COLO668 (cell line): ENCODE data around the gene AHDC1.
A peak's percentile ranks its signal among the peaks of the same experiment; 100 is the strongest.
"Not testable (repeated sequence)": the region's sequence is repeated elsewhere in the genome, so short reads cannot be mapped to it uniquely, and the experiment has no call there.

Experiments used
- DNase-seq: peaks from one replicate; lab custom pipeline; 2025; ENCODE audit not compliant: unreplicated experiment; lab: John Stamatoyannopoulos, UW

Gene AHDC1

GRCh38 chr1:27603681-27604578, at the start of gene AHDC1:
Gene AHDC1 (minus strand): TSS chr1:27604144. CDS start chr1:27552115, 52,029 bp downstream.
- peak; percentile 99 for DNase-seq

- DNase-seq: no peak
Observed at GRCh38 chr1:27652111-27652864, 48.3 kb upstream of the AHDC1 start.

DNA sequence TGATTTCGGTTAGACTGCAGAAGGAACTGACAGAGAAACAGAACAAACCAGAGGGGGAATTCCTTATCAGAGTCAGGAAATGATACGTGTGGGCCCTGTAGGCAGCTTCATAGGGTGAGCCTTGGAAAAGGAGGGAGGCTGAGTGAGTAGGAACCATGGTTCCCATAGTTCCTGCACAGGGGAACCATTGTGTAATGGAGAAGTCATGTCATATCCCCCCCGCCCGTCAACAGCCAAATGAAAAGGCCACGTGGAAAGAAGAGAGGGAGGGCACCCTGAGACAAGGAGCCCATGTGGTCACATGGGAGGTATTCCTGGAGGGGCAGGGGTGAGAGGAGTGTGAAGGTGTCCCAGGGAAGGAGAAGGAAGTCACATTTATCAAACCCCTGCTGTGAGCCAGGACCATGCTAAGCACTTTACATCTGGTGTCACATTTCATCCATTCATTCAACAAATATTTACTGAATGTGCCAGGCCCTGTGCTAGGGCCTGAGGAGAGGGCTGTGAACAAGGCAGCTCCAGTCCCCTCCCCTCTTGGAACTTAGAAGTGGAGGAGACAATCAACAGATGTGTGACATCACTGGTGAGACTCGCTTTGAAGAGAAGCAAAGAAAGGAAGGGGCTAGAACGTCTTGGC, 46.7 kb upstream of the AHDC1 start:
- DNase-seq: peak; percentile 64

GRCh38 chr1:27650171-27650538, 46.2 kb upstream of the AHDC1 start:
- DNase-seq: no peak

GRCh38 chr1:27649306-27649635, 45.3 kb upstream of the AHDC1 start:
- DNase-seq: no peak

- no peak for DNase-seq
Observed at GRCh38 chr1:27648602-27649305, 44.8 kb upstream of the AHDC1 start.

DNA sequence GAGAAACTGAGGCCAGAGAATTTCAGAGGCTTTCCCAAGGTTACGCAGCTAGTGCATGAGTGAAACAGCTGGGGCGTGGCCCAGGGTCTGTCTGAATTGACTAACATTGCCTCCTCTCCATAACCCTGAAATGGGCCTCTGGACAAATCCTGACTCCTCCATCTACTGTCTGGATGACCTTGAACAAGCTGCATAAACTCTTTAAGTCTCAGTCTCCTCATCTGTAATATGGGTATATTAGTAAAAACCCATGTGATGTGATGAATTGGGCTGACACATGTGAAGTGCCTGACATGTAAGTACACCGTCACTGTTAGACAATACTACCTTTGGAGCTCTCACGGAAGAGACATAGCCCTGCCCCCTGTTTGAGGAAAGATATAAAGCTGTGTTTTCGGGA, 43.4 kb upstream of the AHDC1 start:
- DNase-seq: no peak

DNA sequence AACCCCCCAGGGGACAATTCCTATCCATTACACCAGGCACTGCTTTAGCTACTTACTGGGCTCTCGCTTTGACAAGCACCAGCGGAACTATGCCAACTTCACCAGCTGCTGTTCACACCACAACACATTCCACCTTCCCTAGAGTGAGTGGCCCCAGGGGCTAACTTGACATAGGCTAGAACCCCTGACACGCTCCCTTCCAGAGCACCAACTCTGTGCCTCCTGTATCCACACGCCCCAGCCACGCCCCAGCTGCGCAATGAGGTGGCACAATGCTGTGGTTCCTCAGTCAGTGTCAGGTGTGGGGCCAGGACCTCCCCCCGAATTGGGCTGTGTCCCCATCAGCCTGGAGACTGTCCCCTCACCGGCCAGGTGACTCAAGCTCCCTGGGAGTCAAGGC, 42.7 kb upstream of the AHDC1 start:
- DNase-seq: peak; percentile 57

GRCh38 chr1:27645071-27645415, 41.1 kb upstream of the AHDC1 start:
- DNase-seq: no peak

DNA sequence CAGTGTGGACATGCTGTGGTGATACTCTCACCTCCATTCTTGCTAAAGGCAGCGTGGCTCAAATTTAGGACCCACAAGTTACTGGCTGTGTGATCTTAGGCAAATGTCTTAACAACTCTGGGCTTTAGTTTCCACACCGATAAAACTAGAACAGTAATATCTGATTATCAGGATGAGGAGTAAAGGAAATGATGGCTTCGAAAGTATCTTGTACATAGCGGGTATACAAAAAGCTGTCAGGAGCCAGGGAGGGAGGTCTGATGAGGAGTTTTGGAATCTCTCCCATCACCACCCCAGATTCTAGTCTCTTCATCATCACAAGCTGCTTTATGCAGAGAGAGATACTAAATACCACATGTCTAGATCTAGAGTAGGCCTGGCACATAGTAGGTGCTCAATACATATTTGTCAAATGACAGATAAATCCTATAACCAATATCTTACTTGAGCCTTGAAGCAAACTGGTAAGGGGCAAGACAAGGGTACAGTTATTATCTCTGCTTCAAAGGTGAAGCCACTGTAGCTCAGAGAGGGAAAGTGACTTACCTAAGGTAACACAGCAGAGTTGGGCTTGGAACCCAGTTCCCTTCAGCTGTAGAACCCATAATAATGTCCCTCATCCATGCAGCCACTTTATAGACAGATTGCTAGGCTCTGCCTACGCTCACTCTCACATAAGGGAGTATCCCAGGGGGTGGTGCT, 40.6 kb upstream of the AHDC1 start:
- DNase-seq: no peak

- DNase-seq: peak; percentile 67
Observed at GRCh38 chr1:27643600-27644368, 39.8 kb upstream of the AHDC1 start.

GRCh38 chr1:27640514-27640913, 36.6 kb upstream of the AHDC1 start:
- DNase-seq: not testable (repeated sequence)

DNA sequence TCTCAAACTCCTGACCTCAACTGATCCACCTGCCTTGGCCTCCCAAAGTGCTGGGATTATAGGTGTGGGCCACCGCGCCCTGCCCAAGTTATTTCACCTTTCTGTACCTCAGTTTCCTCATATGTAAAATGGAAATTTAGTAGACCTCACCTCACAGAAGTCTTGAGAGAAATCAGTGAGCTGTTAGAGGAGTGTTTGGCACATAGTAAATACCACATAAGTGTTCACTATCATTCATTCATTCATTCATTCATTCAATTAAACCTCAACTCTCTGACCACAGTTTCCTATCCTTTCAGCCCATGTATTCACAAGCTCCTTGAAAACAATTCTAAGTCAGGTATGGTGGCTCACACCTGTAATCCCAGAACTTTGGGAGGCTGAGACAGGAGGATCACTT, 34.9 kb upstream of the AHDC1 start:
- no peak for DNase-seq

DNA sequence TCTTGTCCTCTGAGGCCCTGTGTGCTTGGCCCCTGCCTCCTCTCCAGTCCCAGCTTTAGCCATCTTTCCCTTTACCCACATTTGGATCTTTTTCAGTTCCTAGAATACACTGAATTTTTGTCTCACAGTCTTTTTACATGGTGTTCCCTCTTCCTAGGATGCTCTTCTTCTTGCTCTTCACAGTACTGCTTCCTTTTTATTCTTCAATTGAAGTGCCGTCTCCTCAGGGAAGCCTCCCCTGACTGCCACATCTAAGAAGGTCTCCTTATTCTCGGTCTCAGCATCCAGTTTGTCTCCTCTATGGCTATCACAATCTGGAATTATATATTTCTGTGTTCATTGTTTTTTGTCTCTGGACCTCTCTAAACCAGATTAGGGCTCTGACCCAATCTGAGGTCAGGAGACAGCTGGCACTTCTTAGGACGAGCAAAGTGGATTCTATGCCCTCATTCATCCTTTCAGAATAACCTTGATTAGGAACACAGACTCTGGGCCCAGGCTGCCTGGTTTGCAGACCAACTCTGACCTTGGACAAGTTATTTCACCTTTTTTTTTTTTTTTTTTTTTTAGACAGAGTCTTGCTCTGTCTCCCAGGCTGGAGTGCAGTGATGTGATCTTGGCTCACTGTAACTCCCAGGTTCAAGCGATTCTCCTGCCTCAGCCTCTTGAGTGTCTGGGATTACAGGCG, 34.2 kb upstream of the AHDC1 start:
- DNase-seq: no peak

DNA sequence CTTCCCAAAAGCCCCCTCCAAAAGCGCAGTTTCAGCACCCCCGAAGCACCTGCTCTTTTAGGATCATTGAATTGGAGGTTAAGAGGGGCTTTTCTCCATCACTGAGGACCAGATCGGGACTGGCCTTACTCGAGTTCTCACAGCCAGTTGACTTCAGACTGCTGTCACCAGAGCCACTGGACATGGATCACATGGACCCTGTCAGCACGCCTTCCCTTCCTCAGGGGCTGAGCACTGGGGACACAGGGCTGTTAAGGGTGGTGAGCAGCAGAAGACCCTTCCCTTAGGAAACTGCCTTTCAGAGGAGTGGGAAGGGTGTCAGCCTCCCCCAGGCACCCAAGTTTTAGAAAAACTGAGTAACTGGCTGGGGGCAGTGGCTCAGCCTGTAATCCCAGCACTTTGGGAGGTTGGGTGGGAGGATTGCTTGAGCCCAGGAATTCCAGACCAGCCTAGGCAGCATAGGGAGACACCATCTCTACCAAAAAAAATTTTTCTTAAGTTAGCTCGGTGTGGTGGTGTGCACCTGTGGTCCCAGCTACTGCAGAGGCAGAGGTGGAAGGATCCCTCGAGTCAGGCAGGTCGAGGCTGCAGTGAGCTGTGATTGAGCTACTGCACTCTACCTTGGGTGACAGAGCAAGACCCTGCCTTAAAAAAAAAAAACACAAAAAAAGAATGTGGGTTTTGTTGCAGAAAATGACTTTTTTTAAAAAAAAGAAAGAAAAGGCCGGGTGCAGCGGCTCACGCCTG, 31.6 kb upstream of the AHDC1 start:
- no peak for DNase-seq

- no peak for DNase-seq
Observed at GRCh38 chr1:27634985-27635367, 31.0 kb upstream of the AHDC1 start, which contains the start of gene FGR. Gene FGR (minus strand): TSS chr1:27635185. CDS start chr1:27623916, 11,269 bp downstream.

GRCh38 chr1:27634177-27634984, 30.4 kb upstream of the AHDC1 start:
- peak; percentile 59 for DNase-seq
